Choroid plexus epithelial cell (primary cell): ENCODE results near the gene BRAP.
A peak's percentile ranks its signal among the peaks of the same experiment; 100 is the strongest.
"Not testable (repeated sequence)": the region's sequence is repeated elsewhere in the genome, so short reads cannot be mapped to it uniquely, and the experiment has no call there.

Source experiments
- DNase-seq: peaks from one replicate; pipeline ENCODE4 v3.0.0-alpha.2; 2010; ENCODE audit warnings: low read depth
- H3K4me3 ChIP-seq: 2 replicates; pipeline ENCODE4 v1.5.1; 2011; ENCODE audit warnings: low read depth, mild to moderate bottlenecking, control low read depth, low read length, moderate library complexity
- TF ChIP-seq, protein P1 (sequence below): conservative IDR thresholded peaks from 2 replicates; pipeline ENCODE4 v1.5.1; 2011; ENCODE audit warnings: low read depth, mild to moderate bottlenecking, control low read depth, inconsistent platforms, low read length, moderate library complexity

The BRAP gene

DNA sequence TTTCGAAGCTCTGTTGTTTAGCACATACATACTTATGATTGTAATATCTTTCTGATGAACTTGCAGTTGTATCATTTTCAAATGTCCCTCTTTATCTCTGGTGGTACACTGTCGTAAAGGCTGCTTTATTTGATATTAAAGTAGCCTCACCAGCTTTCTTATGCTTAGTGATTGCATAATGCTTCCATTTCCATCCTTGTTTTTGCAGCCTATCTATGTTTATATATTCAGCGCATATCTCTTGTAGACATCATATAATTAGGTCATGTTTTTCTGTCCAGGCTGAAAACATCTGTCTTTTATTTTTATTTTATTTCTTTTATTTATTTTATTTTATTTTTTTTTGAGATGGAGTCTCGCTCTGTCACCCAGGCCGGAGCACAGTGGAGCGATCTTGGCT, 34.7 kb upstream of the BRAP start:
- DNase-seq = peak; percentile 58
- TF ChIP-seq, protein P1, sequence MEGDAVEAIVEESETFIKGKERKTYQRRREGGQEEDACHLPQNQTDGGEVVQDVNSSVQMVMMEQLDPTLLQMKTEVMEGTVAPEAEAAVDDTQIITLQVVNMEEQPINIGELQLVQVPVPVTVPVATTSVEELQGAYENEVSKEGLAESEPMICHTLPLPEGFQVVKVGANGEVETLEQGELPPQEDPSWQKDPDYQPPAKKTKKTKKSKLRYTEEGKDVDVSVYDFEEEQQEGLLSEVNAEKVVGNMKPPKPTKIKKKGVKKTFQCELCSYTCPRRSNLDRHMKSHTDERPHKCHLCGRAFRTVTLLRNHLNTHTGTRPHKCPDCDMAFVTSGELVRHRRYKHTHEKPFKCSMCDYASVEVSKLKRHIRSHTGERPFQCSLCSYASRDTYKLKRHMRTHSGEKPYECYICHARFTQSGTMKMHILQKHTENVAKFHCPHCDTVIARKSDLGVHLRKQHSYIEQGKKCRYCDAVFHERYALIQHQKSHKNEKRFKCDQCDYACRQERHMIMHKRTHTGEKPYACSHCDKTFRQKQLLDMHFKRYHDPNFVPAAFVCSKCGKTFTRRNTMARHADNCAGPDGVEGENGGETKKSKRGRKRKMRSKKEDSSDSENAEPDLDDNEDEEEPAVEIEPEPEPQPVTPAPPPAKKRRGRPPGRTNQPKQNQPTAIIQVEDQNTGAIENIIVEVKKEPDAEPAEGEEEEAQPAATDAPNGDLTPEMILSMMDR = no peak
- H3K4me3 ChIP-seq = no peak overlapping the region

DNA sequence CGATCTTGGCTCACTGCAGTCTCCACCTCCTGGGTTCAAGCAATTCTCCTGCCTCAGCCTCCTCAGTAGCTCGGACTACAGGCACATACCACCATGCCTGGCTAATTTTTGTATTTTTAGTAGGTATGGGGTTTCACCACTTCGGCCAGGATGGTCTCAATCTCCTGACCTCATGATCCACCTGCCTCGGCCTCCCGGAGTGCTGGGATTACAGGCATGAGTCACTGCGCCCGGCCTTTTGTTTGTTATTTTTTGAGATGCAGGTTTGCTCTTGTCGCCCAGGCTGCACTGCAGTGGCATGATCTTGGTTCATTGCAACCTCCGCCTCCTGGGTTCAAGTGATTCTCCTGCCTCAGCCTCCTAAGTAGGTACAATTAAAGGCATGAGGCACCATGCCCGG, 33.6 kb upstream of the BRAP start:
- H3K4me3 ChIP-seq, DNase-seq: not testable (repeated sequence)

DNA sequence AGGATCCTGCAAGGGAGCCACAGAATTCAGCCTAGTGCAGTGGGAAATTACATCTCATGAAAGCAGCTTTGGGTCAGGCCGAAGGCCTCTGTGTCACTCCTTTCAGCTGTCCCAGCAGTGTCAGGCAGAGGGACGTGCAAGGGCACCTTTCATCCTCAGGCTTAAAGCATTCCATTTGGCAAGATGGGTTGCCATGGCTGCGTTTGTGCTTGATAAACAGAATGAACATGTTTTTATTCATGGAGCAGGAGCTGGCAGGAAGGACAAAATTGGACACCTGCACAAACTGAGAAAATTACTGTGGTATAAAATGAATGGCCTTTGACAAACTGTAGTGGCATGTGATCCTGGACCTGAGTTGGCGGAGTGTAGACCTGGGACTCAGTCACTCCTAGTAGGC, 29.5 kb upstream of the BRAP start:
- TF ChIP-seq, protein P1 = no peak
- no peak overlapping the region for H3K4me3 ChIP-seq
- no peak for DNase-seq

DNA sequence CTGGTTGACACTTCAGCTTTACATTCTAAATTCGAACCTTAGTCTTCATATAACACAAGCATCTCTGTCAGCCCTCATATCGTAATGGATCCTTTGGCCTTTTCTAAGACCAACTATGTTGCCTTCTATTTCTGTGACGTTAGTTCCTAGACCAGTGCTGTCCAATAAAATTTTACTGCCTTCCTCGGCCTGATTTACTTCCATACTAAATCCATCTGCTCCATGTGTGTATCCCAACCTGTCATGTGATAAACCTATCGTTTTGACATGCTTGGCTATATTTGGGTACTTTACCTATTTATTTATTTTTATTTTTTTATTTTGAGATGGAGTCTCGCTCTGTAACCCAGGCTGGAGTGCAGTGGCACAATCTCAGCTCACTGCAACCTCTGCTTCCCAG, 20.4 kb upstream of the BRAP start:
- TF ChIP-seq, protein P1 = no peak
- H3K4me3 ChIP-seq = no peak overlapping the region
- DNase-seq = no peak

DNA sequence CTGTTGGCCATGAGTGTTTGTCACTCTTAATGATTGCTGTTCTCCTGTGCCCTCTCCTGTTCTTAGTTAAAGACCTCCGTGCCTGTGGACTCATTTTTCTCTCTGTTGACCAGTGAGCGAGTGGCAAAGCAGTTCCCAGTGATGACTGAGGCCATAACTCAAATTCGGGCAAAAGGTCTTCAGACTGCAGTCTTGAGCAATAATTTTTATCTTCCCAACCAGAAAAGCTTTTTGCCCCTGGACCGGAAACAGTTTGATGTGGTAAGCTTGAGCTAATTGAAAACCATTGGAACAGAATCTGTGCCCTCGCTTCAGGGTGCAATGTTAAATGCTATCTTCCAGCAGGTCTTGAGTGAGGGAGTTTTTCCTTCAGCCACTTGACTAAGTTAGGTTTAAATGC, 19.9 kb upstream of the BRAP start:
- no peak overlapping the region for H3K4me3 ChIP-seq
- TF ChIP-seq, protein P1 = no peak
- DNase-seq = no peak

DNA sequence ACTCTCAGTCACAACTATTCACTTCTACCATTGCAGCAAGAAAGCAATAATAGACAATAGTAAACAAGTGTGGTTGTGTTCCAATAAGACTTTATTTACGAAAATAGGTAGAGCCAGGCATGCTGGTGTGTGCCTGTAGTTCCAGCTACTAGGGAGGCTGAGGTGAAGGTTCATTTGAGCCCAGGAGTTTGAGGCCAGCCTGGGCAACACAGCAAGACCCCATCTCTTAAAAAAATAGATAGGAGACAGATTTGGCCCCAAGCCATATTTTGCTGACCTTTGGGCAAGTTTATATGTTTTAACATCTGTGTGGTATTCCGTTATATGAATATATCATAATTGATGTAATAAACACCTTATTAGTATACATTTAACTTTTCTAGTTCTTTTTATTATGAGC, 14.2 kb upstream of the BRAP start:
- no peak for DNase-seq
- H3K4me3 ChIP-seq = no peak overlapping the region
- TF ChIP-seq, protein P1 = no peak

DNA sequence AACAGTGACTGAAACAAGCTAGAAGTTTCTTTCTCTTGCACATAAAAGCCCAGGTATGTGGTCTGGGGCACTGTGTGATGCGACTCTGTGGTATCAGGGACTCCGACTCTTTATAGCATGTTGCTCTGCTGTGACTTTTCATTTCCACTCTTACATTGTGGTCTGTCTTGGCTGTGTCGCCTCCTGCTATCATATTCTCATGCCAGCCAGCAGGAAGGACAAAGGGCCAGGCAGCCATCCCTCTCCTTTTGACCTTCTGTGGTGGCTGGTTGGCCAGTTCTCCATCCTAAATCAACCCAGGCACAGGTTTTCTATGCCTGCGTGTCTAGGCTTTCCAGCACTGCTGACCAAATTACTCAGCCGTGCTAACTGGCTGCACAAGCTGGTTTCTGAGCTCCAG, 8.1 kb upstream of the BRAP start:
- no peak overlapping the region for H3K4me3 ChIP-seq
- TF ChIP-seq, protein P1 = no peak
- no peak for DNase-seq
